C4-2B (cell line): ENCODE measurements around the gene NDUFAF5.

Experiments used
- CTCF ChIP-seq: fragments of 450-650 bp; conservative IDR thresholded peaks from 2 replicates; pipeline ENCODE4 v1.5.1; 2017; ENCODE audit warnings: mild to moderate bottlenecking
- ZFX ChIP-seq: fragments of 450-650 bp; IDR thresholded peaks from 2 replicates; pipeline ENCODE4 v1.6.1; 2017

DNA sequence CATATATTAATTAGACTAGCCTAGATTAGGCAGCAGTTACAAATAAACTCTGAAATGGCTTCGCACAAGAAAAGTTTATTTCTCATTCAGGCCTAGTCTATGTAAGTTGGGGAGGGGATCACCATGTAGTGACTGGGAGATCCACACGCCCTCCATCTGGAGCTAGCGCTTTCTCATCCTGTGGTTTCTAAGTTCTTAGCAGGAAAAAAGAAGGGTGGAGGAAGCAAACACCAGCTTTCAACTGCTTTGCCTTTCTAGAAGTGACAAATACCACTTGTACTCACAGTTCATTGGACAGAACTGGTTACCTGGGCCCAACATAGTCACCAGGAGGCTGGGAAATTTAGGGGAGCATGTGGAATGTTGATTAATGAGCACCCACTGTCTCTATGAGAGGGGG is 46.6 kb downstream of the NDUFAF5 start:
- TF ChIP-seq CTCF: no peak
- TF ChIP-seq ZFX: no peak
